Esophagus squamous epithelium (tissue), 4 donors: ENCODE results near the gene REXO2.

Experiments
- CTCF ChIP-seq, 6 experiments: fragments of 450-650 bp in 4 of 6; fragments of 200-600 bp in 2 of 6; sonication (generic) in 2 of 6; IDR thresholded peaks; one replicate each; pipeline ENCODE4 v1.5.1; 2016 to 2019; ENCODE audit warnings: antibody characterized with exemption in 6 of 6, mild to moderate bottlenecking in 4 of 6, moderate library complexity in 4 of 6
- POLR2A ChIP-seq, 4 donors: fragments of 450-650 bp; IDR thresholded peaks; one replicate each; pipeline ENCODE4 v1.6.1; 2017; ENCODE audit warnings: antibody characterized with exemption in 4 of 4, mild to moderate bottlenecking in 4 of 4, moderate library complexity in 3 of 4

- TF ChIP-seq POLR2A (IDR thresholded peaks at IDR 0.05) (no peak), CTCF (IDR thresholded peaks at IDR 0.05) (no peak)
Measured at GRCh38 chr11:114413958-114414357, 25.3 kb upstream of the REXO2 start.
